GM12878 (cell line): Measurements from ENCODE around the gene IRX4. TPM values are rescaled to one million over a fixed set of nuclear protein-coding genes. Genes with fewer than 3 reads are reported as not detected.

ENCODE experiments used
- ATAC-seq: fragments of 200-7000 bp; cut with Tn5 transposase; 3 replicates; pipeline ENCODE4 v1.9.1; 2020; ENCODE audit warnings: mild to moderate bottlenecking, moderate library complexity
- BruUV-seq: library from RNA; stranded (reverse); fragments of 400-500 nt; replicated peaks from 2 replicates; lab custom pipeline; 2021; lab: Mats Ljungman, UMichigan
- CTCF ChIA-PET: fragments of 300-600 bp; sonication (Branson Sonifier 250); formaldehyde crosslinking; extraction: SDS; loops from one replicate; lab custom pipeline; 2021; ENCODE audit warnings: inconsistent platforms; lab: Yijun Ruan, JAX
- POLR2A ChIA-PET: fragments of 350-600 bp; formaldehyde crosslinking; extraction: SDS; loops from one replicate; lab custom pipeline; 2021; ENCODE audit warnings: inconsistent platforms; lab: Charles Lee
- RAD21 ChIA-PET: fragments of 300-600 bp; sonication (Branson Sonifier 250); formaldehyde crosslinking; loops from one replicate; lab custom pipeline; 2023; ENCODE audit warnings: antibody characterized with exemption; ENCODE audit not compliant: unreplicated experiment; lab: Charles Lee
- SMC1A ChIA-PET: fragments of 300-600 bp; sonication (Branson Sonifier 250); formaldehyde crosslinking; loops from one replicate; lab custom pipeline; 2023; ENCODE audit not compliant: unreplicated experiment, uncharacterized antibody; lab: Charles Lee
- DNase-seq: peaks from one replicate; pipeline ENCODE4 v3.0.0-alpha.2; 2011; ENCODE audit warnings: low read depth, low spot score
- FAIRE-seq: peaks from 3 replicates; lab custom pipeline; 2011; peaks lifted over from hg19 to GRCh38; lab: Jason Lieb, UNC
- H2AFZ ChIP-seq: 2 replicates; pipeline ENCODE4 v1.6.0; 2011; ENCODE audit warnings: low read depth, low read length, control low read depth; ENCODE audit not compliant: control insufficient read depth
- H3K27ac ChIP-seq: 2 replicates; pipeline ENCODE4 v1.5.1; 2011; ENCODE audit warnings: control low read depth; ENCODE audit not compliant: control insufficient read depth, insufficient read depth
- H3K27me3 ChIP-seq, 2 experiments: replicated peaks in 1 of 2; 2 replicates each; pipeline versions ENCODE4 v1.6.0 to v1.6.1; 2011; ENCODE audit warnings: low read length in 1 of 2; ENCODE audit not compliant: control insufficient read depth in 2 of 2, insufficient read depth in 2 of 2
- H3K36me3 ChIP-seq, 2 experiments: 2 replicates each; pipeline ENCODE4 v1.5.1; 2011; ENCODE audit warnings: low read length in 1 of 2; ENCODE audit not compliant: control insufficient read depth in 2 of 2, insufficient read depth in 2 of 2
- H3K4me1 ChIP-seq: 2 replicates; pipeline ENCODE4 v1.6.1; 2011; ENCODE audit warnings: mild to moderate bottlenecking, low read length, moderate library complexity, mixed read lengths; ENCODE audit not compliant: control insufficient read depth, insufficient read depth
- H3K4me2 ChIP-seq: 2 replicates; pipeline ENCODE4 v1.6.0; 2011; ENCODE audit warnings: control low read depth; ENCODE audit not compliant: control insufficient read depth, insufficient read depth
- H3K4me3 ChIP-seq: fragments of 200-600 bp; sonication (generic); 2 replicates; pipeline ENCODE4 v1.5.1; 2016
- H3K79me2 ChIP-seq: 2 replicates; pipeline ENCODE4 v1.6.0; 2011; ENCODE audit warnings: low read length; ENCODE audit not compliant: control insufficient read depth, insufficient read depth
- H3K9ac ChIP-seq: 2 replicates; pipeline ENCODE4 v1.8.0; 2011; ENCODE audit warnings: low read length, control low read depth, mixed read lengths; ENCODE audit not compliant: control insufficient read depth, insufficient read depth
- H3K9me3 ChIP-seq: replicated peaks from 3 replicates; pipeline ENCODE4 v1.5.1; 2011; ENCODE audit warnings: mild to moderate bottlenecking, low read length; ENCODE audit not compliant: control insufficient read depth, insufficient read depth
- H4K20me1 ChIP-seq: 2 replicates; pipeline ENCODE4 v1.6.0; 2011; ENCODE audit not compliant: control insufficient read depth, insufficient read depth
- CBX3 ChIP-seq: fragments of 200-600 bp; sonication (generic); IDR thresholded peaks from 2 replicates; pipeline ENCODE4 v1.6.1; 2016; ENCODE audit warnings: low read depth, borderline replicate concordance
- CUX1 ChIP-seq: IDR thresholded peaks from 2 replicates; pipeline ENCODE4 v1.6.1; 2012; ENCODE audit warnings: improper control_type of control experiment, low read depth, low read length; ENCODE audit not compliant: insufficient replicate concordance
- E2F4 ChIP-seq: IDR thresholded peaks from 2 replicates; pipeline ENCODE4 v1.6.1; 2012; ENCODE audit warnings: low read depth, low read length, improper control_type of control experiment
- NBN ChIP-seq: fragments of 450-650 bp; IDR thresholded peaks from 2 replicates; pipeline ENCODE4 v1.6.1; 2016
- SUZ12 ChIP-seq: fragments of 200-600 bp; sonication (generic); IDR thresholded peaks from one replicate; pipeline ENCODE4 v1.6.1; 2018; ENCODE audit warnings: antibody characterized with exemption, mild to moderate bottlenecking; ENCODE audit not compliant: unreplicated experiment
- YY1 ChIP-seq: IDR thresholded peaks from 2 replicates; pipeline ENCODE4 v1.6.1; 2011; ENCODE audit warnings: low read depth, mild to moderate bottlenecking, low read length
- WGBS: methylation state at CpG from one replicate; pipeline ENCODE4 v1.1.6; 2016; ENCODE audit warnings: low lambda C conversion rate; ENCODE audit not compliant: insufficient replicate concordance, insufficient coverage; ENCODE audit errors: missing lambda C conversion rate; 5-methylcytosine and 5-hydroxymethylcytosine counted together
- in situ Hi-C: fragments of 300-500 bp; cut with MboI; formaldehyde crosslinking; loops from 9 replicates; pipeline ENCODE4 v1.14.3; 2018; ENCODE audit warnings: mixed read lengths
- intact Hi-C: fragments of 100-400 bp; cut with micrococcal nuclease; formaldehyde crosslinking; loops from one replicate; pipeline ENCODE4 v1.14.2; 2022; ENCODE audit not compliant: unreplicated experiment
- polyA plus RNA-seq, 11 experiments: library from polyadenylated mRNA; depleted of rRNA in 4 of 11; unstranded in 6 of 11; stranded (reverse) in 5 of 11; fragments of >200 nt; fragmentation: Nextera tagmentation in 4 of 11; fragmentation: Illumina TruSeq in 1 of 11; extraction: Ambion mirVana in 4 of 11; extraction: Trizol in 1 of 11; gene quantifications; 1 replicate in 1 of 11; 2 replicates in 10 of 11; pipeline versions ENCODE4 v1.2.1 to v1.2.3, GENCODE V29; 2011 to 2016; ENCODE audit warnings: inconsistent platforms in 2 of 11, missing spikeins in 2 of 11, low read depth in 1 of 11
- total RNA-seq, 4 experiments: library from RNA; depleted of rRNA in 3 of 4; stranded (reverse); fragments of >200 nt in 3 of 4; fragmentation: Illumina TruSeq in 1 of 4; extraction: Trizol in 1 of 4; gene quantifications; 2 replicates each; pipeline versions ENCODE4 v1.2.1 to v1.2.3, GENCODE V29; 2013 to 2021

Gene IRX4
- total and polyA plus RNA-seq, 10 of the 15 experiments (the other 5 are each of a cell fraction or from before 2014, with no cell fraction given), result not detected

GRCh38 chr5:1876660-1877064 lies 6.1 kb downstream of the IRX4 start (continued):
- TF ChIP-seq E2F4, result no peak
- no peak for TF ChIP-seq CBX3
- TF ChIP-seq, all 136 proteins: peak for 0

- no peak overlapping the region for H3K27ac ChIP-seq
- RAD21 ChIA-PET, result no interaction called here
- no peaks in the 10 kb centered on the region for H3K36me3 ChIP-seq
- intact Hi-C loops, result no loop called here
- no peak overlapping the region for H3K4me2 ChIP-seq
- no peak overlapping the region for H3K9ac ChIP-seq
- no peaks in the 10 kb centered on the region for H3K79me2 ChIP-seq
- H4K20me1 ChIP-seq, result no peaks in the 10 kb centered on the region
- BruUV-seq, result no TSS peak
- FAIRE-seq, result no peak
- in situ Hi-C loops, result no loop called here
- H3K9me3 ChIP-seq, result no peaks in the 10 kb centered on the region; the same call in 2 of the 3 replicates
- TF ChIP-seq YY1 (no peak), SUZ12 (peak; percentile 60), CUX1 (no peak), NBN (no peak)
- POLR2A ChIA-PET, result no interaction called here
- no peak overlapping the region for H3K4me3 ChIP-seq
- ATAC-seq, result no peak
- SMC1A ChIA-PET, result no interaction called here
- no peak overlapping the region for H2AFZ ChIP-seq
- DNase-seq, result no peak
- H3K27me3 ChIP-seq, result peaks cover 7 to 23% of the 10 kb centered on the region in 2 experiments
- CTCF ChIA-PET, result no interaction called here
- no peaks in the 10 kb centered on the region for H3K4me1 ChIP-seq
- WGBS, result 13% methylated on average over 60 of the region's 61 CpGs
Measured at GRCh38 chr5:1875843-1876659, 6.7 kb downstream of the IRX4 start.
